NCI-H82 treated with DMSO at 0.1 percent for 48 hours (cell line): ENCODE data around the gene MRPL36.
"Not testable (repeated sequence)": the region's sequence is repeated elsewhere in the genome, so short reads cannot be mapped to it uniquely, and the experiment has no call there.

Experiments used
- DNase-seq: peaks from one replicate; lab custom pipeline; 2025; ENCODE audit not compliant: unreplicated experiment; lab: John Stamatoyannopoulos, UW

Gene MRPL36

GRCh38 chr5:1815881-1816292, 16.2 kb upstream of the MRPL36 start:
- no peak for DNase-seq

GRCh38 chr5:1815071-1815786, 15.6 kb upstream of the MRPL36 start:
- no peak for DNase-seq

GRCh38 chr5:1814183-1815020, 14.8 kb upstream of the MRPL36 start:
- DNase-seq: no peak

- DNase-seq: no peak
Measured at GRCh38 chr5:1810581-1811101, 11.0 kb upstream of the MRPL36 start.

GRCh38 chr5:1809416-1810035, 9.9 kb upstream of the MRPL36 start:
- no peak for DNase-seq

GRCh38 chr5:1808439-1808838, 8.8 kb upstream of the MRPL36 start:
- no peak for DNase-seq

GRCh38 chr5:1807451-1808185, 8.0 kb upstream of the MRPL36 start:
- no peak for DNase-seq

GRCh38 chr5:1806974-1807373, 7.3 kb upstream of the MRPL36 start:
- DNase-seq: no peak

GRCh38 chr5:1806199-1806598, 6.6 kb upstream of the MRPL36 start:
- DNase-seq: no peak

- DNase-seq: no peak
Measured at GRCh38 chr5:1805736-1806135, 6.1 kb upstream of the MRPL36 start.

GRCh38 chr5:1805326-1805725, 5.7 kb upstream of the MRPL36 start:
- DNase-seq: no peak

- no peak for DNase-seq
Measured at GRCh38 chr5:1804001-1804690, 4.5 kb upstream of the MRPL36 start.

- DNase-seq: no peak
Measured at GRCh38 chr5:1803192-1803591, 3.6 kb upstream of the MRPL36 start.

- DNase-seq: no peak
Measured at GRCh38 chr5:1801967-1802295, 2.3 kb upstream of the MRPL36 start.

- DNase-seq: peak; percentile 32
Measured at GRCh38 chr5:1801222-1801966, 1.8 kb upstream of the MRPL36 start, which contains the start of gene NDUFS6. NDUFS6 (plus strand) TSS chr5:1801407; CDS start chr5:1801418, 11 bp downstream.

- DNase-seq: peak; percentile 32
Measured at GRCh38 chr5:1800472-1801221, 1.0 kb upstream of the MRPL36 start.

- no peak for DNase-seq
Measured at GRCh38 chr5:1799110-1799601, 481 bp downstream of the MRPL36 start.

GRCh38 chr5:1798589-1798988, 1.0 kb downstream of the MRPL36 start:
- DNase-seq: not testable (repeated sequence)

- no peak for DNase-seq
Measured at GRCh38 chr5:1797855-1798254, 1.8 kb downstream of the MRPL36 start.
